HG02610 (cell line): Measurements from ENCODE around the gene GIPC3.
"Not testable (repeated sequence)": the region's sequence is repeated elsewhere in the genome, so short reads cannot be mapped to it uniquely, and the experiment has no call there.

Experiments
- ATAC-seq: cut with Tn5 transposase; IDR thresholded peaks from one replicate; pipeline ENCODE4 v1.9.1; 2021; ENCODE audit warnings: mild to moderate bottlenecking, moderate library complexity; ENCODE audit not compliant: unreplicated experiment

GIPC3 gene

GRCh38 chr19:3615524-3616135, 30.4 kb downstream of the GIPC3 start:
- no peak for ATAC-seq

DNA sequence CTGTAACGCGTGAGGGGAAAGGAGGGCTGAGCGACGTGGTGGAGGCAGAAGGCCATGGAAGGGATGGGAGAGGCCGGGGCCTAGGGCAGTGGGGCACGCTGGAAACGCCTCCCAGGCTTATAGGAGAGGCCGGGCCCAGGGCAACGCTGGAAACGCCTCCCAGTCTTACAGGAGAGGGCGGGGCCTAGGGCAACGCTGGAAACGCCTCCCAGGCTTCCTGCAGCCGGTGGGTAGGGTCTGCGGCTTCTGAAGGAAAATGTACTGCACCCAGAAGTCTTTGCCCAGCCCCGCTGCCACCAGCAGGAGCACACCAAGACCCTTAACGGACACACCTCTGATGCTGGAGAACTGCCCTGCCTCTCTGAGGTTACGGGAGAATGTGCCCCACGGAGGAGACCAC, 32.2 kb downstream of the GIPC3 start:
- ATAC-seq, result no peak

DNA sequence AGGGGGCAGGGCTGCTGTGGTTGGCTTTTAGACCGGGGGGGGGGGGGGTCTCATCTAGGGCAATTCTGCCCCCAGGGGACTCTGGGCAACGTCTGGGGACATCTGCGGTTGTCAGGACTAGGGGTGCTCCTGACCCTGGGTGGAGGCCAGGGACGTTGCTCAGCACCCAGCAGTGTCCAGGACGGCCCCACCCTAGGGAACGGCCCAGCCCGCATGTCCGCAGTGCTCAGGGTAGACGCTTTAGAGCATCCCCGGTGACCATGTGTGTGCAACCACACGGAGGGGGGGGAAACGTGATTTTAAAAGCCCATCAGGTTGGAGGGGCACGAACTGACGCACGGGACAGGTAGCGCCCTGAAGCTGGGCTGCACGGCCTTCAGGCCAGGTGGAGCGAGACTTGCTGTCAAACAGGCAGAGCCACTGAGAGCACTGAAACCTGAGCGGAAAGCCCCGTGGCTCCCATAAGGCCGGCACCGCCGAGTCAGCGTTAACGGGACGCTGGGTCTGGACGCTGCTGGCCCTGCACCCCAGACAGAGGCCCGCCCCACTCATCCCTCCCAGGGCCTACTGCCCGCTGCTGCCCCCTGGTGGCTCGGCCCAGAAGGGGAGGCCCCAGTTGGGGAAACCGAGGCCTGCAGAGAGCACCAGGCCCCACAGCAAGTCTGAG, 33.0 kb downstream of the GIPC3 start:
- no peak for ATAC-seq

DNA sequence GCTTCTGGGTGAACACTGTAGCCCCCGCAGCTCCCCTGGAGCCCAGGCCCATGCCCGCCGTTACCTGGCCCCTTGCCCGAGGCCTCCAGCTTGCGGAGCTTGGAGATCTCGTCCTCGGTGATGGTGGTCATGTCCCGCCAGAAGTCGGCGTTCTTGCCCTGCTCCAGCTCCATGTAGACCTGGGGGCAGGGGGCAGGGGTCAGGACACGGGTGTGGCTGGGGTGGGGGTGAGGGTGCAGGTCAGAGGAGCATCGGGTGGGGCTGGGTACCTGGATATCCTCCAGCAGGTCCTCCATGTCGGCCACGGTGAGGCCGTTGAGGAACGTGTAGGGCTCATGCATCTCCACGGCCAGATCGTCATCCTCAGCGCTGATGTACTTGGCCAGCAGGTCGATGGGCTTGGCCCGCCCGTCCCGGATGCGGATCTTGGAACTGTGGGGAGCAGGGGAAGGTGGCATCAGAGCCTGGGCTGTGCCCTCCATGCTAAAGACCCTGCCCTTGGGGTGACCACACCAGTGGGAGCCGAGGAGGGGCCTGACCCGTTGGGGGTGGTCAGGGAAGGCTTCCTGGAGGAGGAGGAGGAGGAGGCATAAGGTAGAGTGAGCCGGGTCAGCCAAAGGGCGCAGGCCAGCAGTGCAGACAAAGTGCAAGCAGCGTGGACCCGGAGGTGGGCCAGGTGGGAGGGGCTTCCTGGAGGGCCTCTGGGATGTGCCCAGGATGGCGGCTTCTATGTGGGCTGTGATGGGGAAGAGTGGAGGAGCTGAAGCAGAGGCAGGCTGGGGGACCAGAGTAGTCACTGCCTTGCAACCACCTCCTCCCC, 33.7 kb downstream of the GIPC3 start:
- ATAC-seq, result no peak

DNA sequence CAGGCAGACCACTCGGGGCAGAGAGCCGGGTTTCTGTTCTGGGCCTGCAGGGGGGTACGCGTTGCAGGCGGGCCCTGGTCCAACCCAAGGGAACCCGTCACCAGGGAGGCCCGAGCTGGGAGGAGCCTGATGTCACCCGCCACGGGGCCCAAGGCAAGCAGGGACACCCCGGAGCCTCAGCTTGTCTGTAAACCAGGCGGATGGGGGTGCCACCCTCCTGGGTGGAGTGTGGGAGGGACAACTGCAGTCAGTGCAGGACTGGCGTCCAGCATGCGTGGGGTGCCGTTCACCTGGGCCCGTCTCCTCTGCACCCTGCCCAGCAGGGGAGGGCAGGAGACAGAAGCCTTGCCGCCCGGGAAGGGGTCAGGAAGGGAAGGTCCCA, 34.3 kb downstream of the GIPC3 start:
- ATAC-seq, result no peak

GRCh38 chr19:3620145-3620816, 35.0 kb downstream of the GIPC3 start:
- no peak for ATAC-seq

- ATAC-seq, result no peak
These were observed 35.7 kb downstream of the GIPC3 start for GRCh38 chr19:3620817-3621547.

DNA sequence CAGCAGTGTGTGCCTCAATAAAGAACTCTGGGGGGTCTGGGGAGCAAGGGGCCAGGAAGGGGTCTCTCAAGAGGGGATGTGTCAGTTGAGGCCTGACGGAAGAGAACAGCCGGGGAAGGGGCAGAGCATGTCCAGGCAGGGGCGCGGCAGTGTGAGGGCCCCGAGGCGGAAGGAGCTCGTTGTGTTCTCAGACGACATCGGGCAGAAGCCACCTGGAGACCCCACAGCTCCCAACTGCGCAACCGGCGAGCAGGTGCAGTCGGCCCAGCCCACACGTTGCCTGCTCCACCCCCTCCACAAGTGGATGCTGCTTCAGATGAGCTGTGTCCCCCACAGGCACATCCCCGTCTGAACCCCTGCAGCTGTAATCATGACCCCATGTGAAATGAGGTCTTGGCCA, 36.4 kb downstream of the GIPC3 start:
- ATAC-seq, result no peak

GRCh38 chr19:3622224-3622623, 36.9 kb downstream of the GIPC3 start:
- ATAC-seq, result no peak

DNA sequence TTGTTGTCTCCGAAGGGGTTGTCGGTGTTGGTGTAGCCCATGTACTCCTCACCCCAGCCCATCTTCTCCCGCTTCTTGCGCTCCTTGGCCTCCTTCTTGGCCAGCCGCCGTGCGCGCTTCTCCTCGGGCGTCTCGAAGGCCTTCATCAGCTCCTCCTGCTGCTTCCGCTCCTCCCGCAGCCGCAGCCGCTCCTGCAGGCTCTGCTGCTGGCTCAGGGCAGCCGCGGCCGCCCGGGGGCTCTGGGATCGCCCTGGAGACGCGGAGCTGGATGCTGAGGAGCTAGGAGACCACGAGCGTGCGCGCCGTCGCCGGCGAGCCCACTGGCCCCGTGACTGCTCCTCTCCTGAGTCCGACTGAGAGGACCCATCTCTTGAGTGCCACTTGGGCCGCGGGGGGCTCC, 38.4 kb downstream of the GIPC3 start:
- ATAC-seq, result no peak

DNA sequence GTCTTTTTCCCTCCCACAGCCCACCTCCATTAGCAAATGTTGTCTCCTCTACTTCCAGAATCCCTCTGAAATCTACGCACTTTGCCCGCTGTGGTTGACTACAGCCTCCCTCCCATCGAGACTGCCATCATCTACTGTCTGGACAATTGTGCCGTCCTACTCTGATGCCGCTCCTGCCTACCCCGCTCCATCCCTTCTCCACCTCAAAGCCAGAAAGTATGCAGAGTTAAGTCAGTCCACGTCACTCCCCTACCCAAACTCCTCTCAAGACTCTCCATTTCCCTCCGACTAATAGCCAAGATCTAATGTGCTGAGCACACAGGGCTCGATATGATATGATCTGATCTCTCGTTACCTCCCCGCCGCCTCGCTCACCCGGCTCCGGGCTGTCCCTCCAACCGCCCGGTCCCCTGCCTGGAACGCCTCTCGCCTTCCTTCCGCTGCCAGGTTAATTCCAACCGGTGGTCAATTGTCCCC, 40.8 kb downstream of the GIPC3 start:
- ATAC-seq, result peak; percentile 2

DNA sequence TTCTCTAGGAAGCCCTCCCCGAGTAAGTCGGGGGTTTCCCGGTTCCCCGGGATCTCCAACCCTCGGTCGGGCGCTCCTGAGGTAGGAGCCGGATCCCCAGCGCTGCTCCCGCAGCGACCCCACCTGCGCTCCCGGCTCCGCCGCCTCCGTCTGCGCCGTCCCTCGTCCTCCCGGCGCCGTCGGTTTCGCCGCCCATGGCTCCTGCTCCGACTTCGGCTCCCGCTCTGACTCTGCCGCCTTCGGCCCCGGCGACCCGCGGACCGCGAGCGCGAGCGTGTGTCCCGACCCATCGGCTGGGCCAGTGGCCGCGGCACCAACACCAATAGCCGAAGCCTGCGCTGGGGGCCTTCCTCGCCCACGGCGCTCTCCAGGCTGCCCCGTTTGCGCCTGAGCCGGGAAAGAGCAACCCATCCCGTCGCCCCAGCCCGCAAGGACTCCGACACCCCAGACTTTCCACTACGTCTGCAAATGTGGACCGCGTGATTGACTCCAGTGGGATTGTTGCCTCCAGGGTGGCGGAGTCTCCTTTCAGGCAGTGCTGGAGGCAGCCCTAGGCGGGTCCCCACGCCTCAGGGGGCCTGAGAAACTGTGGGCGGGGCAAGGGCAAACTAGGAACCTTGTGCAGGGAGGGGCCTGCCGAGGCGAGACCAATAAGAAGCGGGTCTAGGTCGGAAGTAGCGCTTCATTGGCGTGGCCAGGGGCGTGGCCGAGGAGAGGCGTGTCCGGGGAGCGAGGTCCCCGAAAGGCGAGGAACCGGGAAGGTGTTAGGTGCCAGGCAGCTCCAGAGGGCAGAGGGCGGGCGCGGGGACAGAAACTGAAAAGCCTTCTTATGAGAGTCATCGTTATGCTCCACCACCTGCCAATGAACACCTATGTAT, 41.4 kb downstream of the GIPC3 start, which contains the start of gene CACTIN:
Gene CACTIN (minus strand): TSS at position 318 of the 878 bp plus-strand sequence. CDS start 28 bp downstream, at position 290.
- ATAC-seq, result peak; percentile 86

- ATAC-seq, result no peak
These were observed 42.1 kb downstream of the GIPC3 start for GRCh38 chr19:3627351-3627723.

DNA sequence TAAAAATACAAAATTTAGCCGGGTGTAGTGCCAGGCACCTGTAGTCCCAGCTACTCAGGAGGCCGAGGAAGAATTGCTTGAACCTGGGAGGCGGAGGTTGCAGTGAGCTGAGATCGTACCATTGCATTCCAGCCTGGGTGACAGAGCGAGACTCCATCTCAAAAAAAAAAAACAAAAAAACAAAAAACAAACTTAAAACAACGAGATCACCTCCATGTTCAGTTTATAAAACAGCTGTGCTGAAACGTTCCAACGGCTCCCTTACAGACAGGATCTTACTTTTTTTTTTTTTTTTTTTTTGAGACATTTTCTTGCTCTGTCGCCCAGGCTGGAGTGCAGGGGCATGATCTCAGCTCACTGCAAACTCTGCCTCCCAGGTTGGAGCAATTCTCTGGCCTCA, 43.5 kb downstream of the GIPC3 start:
- ATAC-seq, result not testable (repeated sequence)

DNA sequence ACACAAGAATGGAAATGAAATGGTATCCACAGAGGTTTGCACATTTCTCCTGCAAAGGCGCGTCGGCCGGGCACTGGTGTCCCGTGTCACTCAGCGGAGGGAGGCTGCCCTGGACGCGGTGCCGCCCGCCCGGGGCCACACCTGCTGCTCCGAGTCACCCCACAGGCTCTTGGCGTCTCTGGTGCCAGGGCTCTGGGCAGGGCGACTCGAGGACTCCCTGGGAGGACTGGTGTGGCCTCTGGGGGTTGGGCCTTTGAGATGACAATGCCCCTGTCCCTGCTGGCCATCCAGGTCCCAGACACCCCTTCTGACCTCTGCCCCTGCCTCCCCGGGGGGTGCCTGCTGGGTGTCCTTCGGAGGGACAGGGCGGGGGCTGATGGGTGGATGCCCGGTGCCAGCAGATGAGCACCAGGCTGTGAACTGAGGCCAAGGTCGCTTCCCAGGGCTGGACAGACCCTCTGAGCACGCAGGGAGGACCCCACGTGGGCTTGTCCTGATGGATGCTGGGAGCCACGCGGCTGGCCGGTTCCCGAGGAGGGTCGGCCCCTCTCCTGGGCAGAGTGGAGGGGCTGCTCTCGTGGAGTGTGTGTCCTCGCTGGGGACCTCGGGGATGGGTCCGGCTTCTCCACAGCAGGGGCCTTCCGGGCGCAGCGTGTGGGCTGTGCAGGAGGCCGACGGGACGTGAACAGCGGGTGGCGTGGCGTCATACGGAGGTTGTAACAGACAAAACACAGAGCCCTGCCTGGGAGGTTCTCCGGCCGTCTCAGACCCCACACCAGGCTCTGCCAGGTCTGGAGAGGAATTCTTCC, 46.0 kb downstream of the GIPC3 start:
- ATAC-seq, result no peak

DNA sequence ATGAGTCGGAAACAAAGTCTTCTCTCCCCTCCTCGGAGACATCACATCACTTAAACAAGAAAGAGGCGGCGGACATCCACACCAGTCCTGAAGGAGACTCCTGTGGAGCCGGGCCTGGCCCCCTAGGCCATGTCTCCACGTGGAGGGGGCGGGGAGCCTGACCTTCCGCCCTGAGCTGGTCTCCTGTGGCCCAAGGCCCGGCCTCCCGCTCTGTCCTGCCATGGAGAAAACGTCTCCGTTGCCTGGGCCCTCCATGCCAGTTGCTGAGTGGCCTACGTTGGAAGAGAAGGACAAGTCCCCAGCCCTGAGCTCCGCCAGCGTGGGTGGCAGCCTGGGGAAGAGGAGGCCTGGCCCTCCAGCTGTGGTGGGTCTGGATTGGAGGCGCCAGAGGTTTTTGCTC, 46.8 kb downstream of the GIPC3 start:
- no peak for ATAC-seq

- no peak for ATAC-seq
These were observed 47.7 kb downstream of the GIPC3 start for GRCh38 chr19:3632739-3633558.

DNA sequence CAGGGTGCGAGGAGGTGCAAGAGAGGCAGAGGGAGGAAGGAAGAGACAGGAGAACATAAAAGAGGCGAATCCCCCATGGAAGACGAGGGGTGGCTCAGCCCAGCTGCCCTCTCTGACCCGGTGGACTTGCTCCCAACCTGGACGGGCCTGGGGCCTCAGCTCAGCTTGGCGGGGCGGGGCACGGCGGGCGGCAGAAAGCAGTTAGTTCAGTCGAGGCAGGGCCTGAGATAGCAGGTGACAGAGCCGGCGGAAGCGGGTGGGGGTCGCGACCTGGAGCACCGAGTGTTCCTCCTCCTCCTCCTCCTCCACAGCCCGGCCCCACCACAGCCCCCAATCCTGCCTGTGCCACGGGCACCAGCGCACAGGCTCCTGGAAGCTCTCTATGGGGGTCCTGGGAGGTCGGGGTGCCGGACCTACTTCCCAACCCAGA, 48.3 kb downstream of the GIPC3 start:
- ATAC-seq, result no peak
